ENCODE measurements around the gene ANKS1B. TPM values are rescaled to one million over a fixed set of nuclear protein-coding genes. Genes with fewer than 3 reads are reported as not detected.

ANKS1B gene
- total RNA-seq, 1 donor, result 47.0 TPM

DNA sequence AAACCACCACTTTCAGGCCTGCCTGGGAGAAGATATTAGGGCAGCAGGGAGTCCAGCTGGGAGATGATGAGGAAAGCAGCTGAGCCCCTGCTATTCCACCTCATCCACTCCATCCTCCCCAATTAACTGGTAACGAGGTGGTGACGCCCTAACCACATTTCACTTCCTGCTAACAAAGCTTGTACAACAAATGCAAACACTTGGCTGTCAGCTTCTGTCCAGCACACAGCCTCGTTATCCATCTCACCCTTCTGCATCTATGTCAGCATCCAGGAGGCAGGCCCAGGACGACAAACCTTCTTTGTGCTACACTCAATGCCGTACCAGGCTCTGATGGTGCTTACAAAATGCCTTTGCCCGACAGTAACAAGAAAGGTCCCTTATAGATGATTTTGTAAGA lies 1114.2 kb downstream of the ANKS1B start:
- DNase-seq (ENCODE audit: low read depth), result no peak
- no peak overlapping the region for H3K4me3 ChIP-seq (ENCODE audit: low read depth, low read length)
- TF ChIP-seq, protein P1, sequence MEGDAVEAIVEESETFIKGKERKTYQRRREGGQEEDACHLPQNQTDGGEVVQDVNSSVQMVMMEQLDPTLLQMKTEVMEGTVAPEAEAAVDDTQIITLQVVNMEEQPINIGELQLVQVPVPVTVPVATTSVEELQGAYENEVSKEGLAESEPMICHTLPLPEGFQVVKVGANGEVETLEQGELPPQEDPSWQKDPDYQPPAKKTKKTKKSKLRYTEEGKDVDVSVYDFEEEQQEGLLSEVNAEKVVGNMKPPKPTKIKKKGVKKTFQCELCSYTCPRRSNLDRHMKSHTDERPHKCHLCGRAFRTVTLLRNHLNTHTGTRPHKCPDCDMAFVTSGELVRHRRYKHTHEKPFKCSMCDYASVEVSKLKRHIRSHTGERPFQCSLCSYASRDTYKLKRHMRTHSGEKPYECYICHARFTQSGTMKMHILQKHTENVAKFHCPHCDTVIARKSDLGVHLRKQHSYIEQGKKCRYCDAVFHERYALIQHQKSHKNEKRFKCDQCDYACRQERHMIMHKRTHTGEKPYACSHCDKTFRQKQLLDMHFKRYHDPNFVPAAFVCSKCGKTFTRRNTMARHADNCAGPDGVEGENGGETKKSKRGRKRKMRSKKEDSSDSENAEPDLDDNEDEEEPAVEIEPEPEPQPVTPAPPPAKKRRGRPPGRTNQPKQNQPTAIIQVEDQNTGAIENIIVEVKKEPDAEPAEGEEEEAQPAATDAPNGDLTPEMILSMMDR (IDR thresholded peaks at IDR 0.05; ENCODE audit: insufficient read depth, low read length), result no peak

- no peak for DNase-seq (ENCODE audit: low read depth)
- TF ChIP-seq, protein P1 (IDR thresholded peaks at IDR 0.05; ENCODE audit: insufficient read depth, low read length), result no peak
- no peak overlapping the region for H3K4me3 ChIP-seq (ENCODE audit: low read depth, low read length)
Observed at GRCh38 chr12:98869886-98870503, 1114.7 kb downstream of the ANKS1B start.

DNA sequence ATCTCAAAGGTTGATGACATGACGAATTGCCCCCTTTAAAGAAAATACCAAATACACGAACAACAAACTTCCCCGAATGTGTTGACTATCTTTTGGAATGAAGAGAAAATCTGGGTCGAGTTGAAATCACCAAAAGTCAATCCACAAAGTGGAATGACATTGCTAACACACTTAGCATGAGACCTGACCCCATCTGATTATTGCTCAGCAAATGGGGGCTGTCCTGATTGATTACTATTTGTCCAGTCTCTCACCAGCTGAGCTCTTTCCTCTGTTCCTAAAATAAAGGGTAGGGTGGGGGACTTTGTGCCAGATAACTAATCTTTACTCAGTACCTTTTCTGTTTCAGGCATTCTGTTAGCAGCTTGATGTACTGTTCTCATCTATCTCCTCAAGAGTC lies 1116.2 kb downstream of the ANKS1B start:
- TF ChIP-seq, protein P1 (IDR thresholded peaks at IDR 0.05; ENCODE audit: insufficient read depth, low read length), result no peak
- no peak overlapping the region for H3K4me3 ChIP-seq (ENCODE audit: low read depth, low read length)
- DNase-seq (ENCODE audit: low read depth), result no peak

GRCh38 chr12:98868076-98868475 lies 1116.7 kb downstream of the ANKS1B start:
- H3K4me3 ChIP-seq (ENCODE audit: low read depth, low read length), result no peak overlapping the region
- TF ChIP-seq, protein P1 (IDR thresholded peaks at IDR 0.05; ENCODE audit: insufficient read depth, low read length), result no peak
- no peak for DNase-seq (ENCODE audit: low read depth)

DNA sequence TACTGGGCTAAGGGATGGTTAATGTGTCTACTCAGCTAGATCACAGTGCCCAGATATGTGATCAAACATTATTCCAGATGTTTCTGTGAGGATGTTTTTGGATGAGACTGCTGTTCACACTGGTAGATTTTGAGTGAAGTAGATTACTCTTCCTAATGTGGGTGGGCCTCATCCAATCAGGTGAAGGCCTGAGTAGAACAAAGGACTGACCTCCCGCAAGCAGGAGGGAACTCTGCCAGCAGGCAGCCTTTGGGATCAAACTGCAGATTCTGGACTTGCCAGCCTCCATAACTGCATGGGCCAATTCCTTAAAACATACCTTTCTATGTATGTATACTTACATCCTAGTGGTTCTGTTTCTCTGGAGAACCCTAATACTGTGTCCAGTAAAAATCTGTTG lies 1120.4 kb downstream of the ANKS1B start:
- no peak for DNase-seq (ENCODE audit: low read depth)
- TF ChIP-seq, protein P1 (IDR thresholded peaks at IDR 0.05; ENCODE audit: insufficient read depth, low read length), result no peak
- H3K4me3 ChIP-seq (ENCODE audit: low read depth, low read length), result no peak overlapping the region

DNA sequence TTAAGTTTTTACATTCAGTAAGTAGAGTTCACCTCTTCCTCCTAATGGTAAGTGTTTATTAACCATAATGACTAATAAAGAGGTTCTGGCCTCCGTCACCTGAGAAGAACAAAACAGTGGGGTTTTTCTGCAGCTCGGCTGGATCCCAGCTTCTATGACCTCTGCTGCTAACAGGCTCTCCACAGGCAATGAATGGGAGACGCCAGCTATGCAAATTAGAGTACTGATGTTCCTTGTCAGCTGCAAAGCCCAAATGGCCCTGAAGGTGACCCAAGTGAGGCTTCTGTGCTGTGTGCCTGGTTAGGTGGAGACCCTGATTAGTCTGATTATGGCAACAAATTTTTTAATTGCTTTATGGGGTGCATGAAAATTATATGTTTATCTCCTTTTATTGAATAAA lies 1121.6 kb downstream of the ANKS1B start:
- TF ChIP-seq, protein P1 (IDR thresholded peaks at IDR 0.05; ENCODE audit: insufficient read depth, low read length), result no peak
- DNase-seq (ENCODE audit: low read depth), result no peak
- H3K4me3 ChIP-seq (ENCODE audit: low read depth, low read length), result no peak overlapping the region

DNA sequence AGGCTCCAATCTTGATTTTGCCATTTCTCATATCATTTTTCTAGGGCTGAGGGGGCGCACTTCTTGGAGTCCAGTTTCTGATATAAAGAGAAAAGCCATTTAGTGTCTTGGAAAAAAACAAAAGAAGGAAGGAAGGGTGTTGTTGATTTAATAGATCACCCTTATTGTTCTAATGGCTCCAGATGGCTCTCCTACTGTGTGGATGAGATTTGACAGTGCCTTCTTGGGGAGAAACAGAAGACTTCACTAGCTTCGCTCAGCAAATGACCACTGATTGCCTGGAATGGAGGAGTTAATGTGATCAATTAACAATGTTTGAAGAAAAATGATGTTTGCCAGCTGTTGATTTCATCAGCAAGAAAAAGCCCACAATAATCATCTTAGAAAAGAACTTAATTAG lies 1123.5 kb downstream of the ANKS1B start:
- DNase-seq (ENCODE audit: low read depth), result no peak
- TF ChIP-seq, protein P1 (IDR thresholded peaks at IDR 0.05; ENCODE audit: insufficient read depth, low read length), result no peak
- no peak overlapping the region for H3K4me3 ChIP-seq (ENCODE audit: low read depth, low read length)

Data from fibroblast of the aortic adventitia (primary cell).